Calu3 (cell line): ENCODE data around the gene GRIK2. TPM values are rescaled to one million over a fixed set of nuclear protein-coding genes. Genes with fewer than 3 reads are reported as not detected.

Source experiments
- BruUV-seq: library from RNA; stranded (reverse); fragments of 400-500 nt; replicated peaks from 2 replicates; lab custom pipeline; 2021; lab: Mats Ljungman, UMichigan
- CTCF ChIA-PET: fragments of 300-600 bp; sonication (Branson Sonifier 250); formaldehyde crosslinking; loops from one replicate; lab custom pipeline; 2022; ENCODE audit warnings: antibody characterized with exemption; lab: Charles Lee
- DNase-seq: peaks from one replicate; pipeline ENCODE4 v3.0.0; 2022
- H3K27ac Mint-ChIP-seq: one replicate; pipeline ENCODE4 v1.8.0; 2022; ENCODE audit warnings: mixed read lengths; ENCODE audit not compliant: unreplicated experiment
- H3K27me3 Mint-ChIP-seq: one replicate; pipeline ENCODE4 v1.8.0; 2022; ENCODE audit warnings: mixed read lengths; ENCODE audit not compliant: unreplicated experiment
- H3K36me3 Mint-ChIP-seq: one replicate; pipeline ENCODE4 v1.8.0; 2022; ENCODE audit warnings: mild to moderate bottlenecking, moderate library complexity, mixed read lengths; ENCODE audit not compliant: insufficient read depth, unreplicated experiment
- H3K4me1 Mint-ChIP-seq: one replicate; pipeline ENCODE4 v1.8.0; 2022; ENCODE audit warnings: mild to moderate bottlenecking, low read depth, mixed read lengths; ENCODE audit not compliant: unreplicated experiment
- H3K4me3 Mint-ChIP-seq: one replicate; pipeline ENCODE4 v1.8.0; 2022; ENCODE audit warnings: mild to moderate bottlenecking, low read depth, moderate library complexity, mixed read lengths; ENCODE audit not compliant: unreplicated experiment
- H3K9me3 Mint-ChIP-seq: one replicate; pipeline ENCODE4 v1.8.0; 2022; ENCODE audit warnings: low read depth, mixed read lengths; ENCODE audit not compliant: unreplicated experiment
- intact Hi-C: fragments of 100-400 bp; cut with micrococcal nuclease; formaldehyde crosslinking; loops from one replicate; pipeline ENCODE4 v1.10.0; 2022; ENCODE audit not compliant: unreplicated experiment
- total RNA-seq: library from RNA; stranded (reverse); gene quantifications from 2 replicates; pipeline ENCODE4 v1.2.3, GENCODE V29; 2022
- TF ChIP-seq, protein P1 (sequence below): fragments of 200-600 bp; IDR thresholded peaks from one replicate; pipeline ENCODE4 v1.8.0; 2022; ENCODE audit warnings: antibody characterized with exemption; ENCODE audit not compliant: unreplicated experiment

Gene GRIK2
- total RNA-seq, 1 experiment from 2014 or later: 3.3 TPM

DNA sequence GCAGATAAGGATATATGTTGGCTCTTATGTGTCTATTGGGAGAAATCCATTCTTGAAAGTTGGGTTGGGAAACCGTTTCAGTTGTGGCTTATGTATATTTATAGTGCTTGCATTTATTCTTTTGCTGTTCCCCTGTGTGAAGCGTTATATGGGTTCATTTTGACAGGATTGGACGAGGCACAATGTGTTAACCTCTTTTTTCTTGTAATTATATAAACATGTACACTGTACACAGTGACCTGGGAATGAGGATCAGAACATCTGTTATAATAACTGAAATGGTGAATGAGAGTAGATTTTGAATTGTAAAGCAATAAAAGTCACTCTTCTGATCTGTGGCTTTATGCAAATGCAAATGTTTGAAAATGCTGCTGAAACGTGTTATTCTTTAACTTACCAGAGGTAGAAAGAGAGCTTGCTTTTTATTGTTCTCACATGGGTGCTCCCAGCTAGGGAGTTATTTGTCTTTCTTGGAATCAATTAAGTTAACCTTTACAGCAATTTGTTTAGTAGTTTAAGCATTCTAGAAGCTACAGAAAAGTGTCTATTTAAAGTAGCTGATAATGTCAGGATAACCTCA, 213.7 kb downstream of the GRIK2 start:
- TF ChIP-seq, protein P1, sequence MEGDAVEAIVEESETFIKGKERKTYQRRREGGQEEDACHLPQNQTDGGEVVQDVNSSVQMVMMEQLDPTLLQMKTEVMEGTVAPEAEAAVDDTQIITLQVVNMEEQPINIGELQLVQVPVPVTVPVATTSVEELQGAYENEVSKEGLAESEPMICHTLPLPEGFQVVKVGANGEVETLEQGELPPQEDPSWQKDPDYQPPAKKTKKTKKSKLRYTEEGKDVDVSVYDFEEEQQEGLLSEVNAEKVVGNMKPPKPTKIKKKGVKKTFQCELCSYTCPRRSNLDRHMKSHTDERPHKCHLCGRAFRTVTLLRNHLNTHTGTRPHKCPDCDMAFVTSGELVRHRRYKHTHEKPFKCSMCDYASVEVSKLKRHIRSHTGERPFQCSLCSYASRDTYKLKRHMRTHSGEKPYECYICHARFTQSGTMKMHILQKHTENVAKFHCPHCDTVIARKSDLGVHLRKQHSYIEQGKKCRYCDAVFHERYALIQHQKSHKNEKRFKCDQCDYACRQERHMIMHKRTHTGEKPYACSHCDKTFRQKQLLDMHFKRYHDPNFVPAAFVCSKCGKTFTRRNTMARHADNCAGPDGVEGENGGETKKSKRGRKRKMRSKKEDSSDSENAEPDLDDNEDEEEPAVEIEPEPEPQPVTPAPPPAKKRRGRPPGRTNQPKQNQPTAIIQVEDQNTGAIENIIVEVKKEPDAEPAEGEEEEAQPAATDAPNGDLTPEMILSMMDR: no peak
- Mint-ChIP-seq H3K27me3 (no peaks in the 10 kb centered on the region), H3K4me3 (no peak overlapping the region), H3K4me1 (peaks cover 19% of the 10 kb centered on the region), H3K36me3 (no peaks in the 10 kb centered on the region), H3K27ac (no peak overlapping the region), H3K9me3 (no peaks in the 10 kb centered on the region)
- CTCF ChIA-PET: no interaction called here
- no peak for DNase-seq
- BruUV-seq: no TSS peak
- intact Hi-C loops: no loop called here

DNA sequence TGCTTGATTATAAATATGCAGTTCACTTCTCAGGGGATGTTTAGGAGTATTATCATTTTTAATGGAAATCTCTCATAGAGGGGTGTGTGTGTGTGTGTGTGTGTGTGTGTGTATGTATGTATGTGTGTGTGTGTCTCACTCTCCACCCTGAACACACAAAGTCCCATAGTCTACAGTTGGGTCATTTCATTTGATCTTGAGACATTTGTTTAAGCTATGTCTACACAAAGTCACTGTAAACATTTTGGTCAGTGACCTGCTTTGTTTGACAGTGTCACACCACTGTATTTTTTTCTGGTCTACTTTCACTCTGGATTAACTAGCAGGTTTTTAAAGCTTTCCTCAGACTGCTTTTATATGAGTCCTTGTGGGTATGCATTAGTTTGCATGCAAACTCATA, 215.2 kb downstream of the GRIK2 start:
- BruUV-seq: no TSS peak
- Mint-ChIP-seq H3K36me3 (no peaks in the 10 kb centered on the region), H3K9me3 (no peaks in the 10 kb centered on the region), H3K27me3 (no peaks in the 10 kb centered on the region), H3K4me1 (peaks cover 24% of the 10 kb centered on the region), H3K27ac (no peak overlapping the region), H3K4me3 (no peak overlapping the region)
- TF ChIP-seq, protein P1: no peak
- CTCF ChIA-PET: no interaction called here
- intact Hi-C loops: no loop called here
- no peak for DNase-seq

DNA sequence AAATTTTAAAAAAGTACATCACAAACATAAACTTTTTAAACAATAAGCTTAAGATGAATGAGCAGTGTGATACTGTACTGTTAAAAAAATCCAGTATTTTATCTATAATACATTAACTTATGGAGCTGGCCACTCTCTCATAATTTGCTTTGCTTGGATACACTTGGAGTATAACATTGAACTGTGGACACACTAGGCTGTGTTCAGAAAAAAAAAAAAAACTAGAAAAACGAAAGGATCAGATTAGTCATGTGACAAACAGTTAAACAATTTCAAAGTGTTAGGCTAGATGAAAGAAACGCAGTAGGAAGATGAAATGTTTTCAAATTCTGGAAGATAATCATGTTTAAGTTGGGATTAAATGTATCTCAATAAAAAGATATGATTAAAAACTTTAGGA, 220.0 kb downstream of the GRIK2 start:
- no TSS peak for BruUV-seq
- TF ChIP-seq, protein P1: no peak
- Mint-ChIP-seq H3K9me3 (no peaks in the 10 kb centered on the region), H3K4me3 (no peak overlapping the region), H3K27me3 (no peaks in the 10 kb centered on the region), H3K27ac (no peak overlapping the region), H3K36me3 (no peaks in the 10 kb centered on the region), H3K4me1 (peaks cover 25% of the 10 kb centered on the region)
- intact Hi-C loops: no loop called here
- CTCF ChIA-PET: interaction anchor here (0.5 to 0.7 kb wide), 2 partner anchors 34 to 542 kb away, joined by 5 to 6 read pairs; no protein-coding TSS in a partner anchor
- no peak for DNase-seq

DNA sequence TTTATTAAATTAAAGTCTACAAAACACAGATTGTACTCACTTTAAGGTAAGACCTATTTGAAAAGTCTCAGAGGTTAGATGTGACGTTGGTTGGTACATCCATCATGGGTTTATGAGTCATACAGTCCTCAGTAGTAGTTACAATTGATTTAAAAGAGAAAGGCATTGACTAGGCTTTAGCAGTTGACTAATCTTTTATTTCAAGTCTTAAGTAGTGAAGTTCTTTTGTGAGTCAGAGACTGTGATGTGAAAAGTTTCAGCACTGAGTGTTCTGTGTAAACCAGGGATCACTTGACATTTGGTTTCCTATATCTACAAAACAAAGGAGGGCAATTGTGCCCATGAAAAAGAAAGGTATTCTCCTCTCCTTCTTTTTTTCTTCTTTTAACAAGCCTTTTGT, 221.3 kb downstream of the GRIK2 start:
- H3K27ac Mint-ChIP-seq: peak overlapping the region; percentile 77
- no TSS peak for BruUV-seq
- CTCF ChIA-PET: no interaction called here
- H3K27me3 Mint-ChIP-seq: no peaks in the 10 kb centered on the region
- TF ChIP-seq, protein P1: no peak
- DNase-seq: no peak
- intact Hi-C loops: no loop called here
- H3K9me3 Mint-ChIP-seq: no peaks in the 10 kb centered on the region
- H3K4me3 Mint-ChIP-seq: no peak overlapping the region
- H3K4me1 Mint-ChIP-seq: peaks cover 25% of the 10 kb centered on the region
- H3K36me3 Mint-ChIP-seq: no peaks in the 10 kb centered on the region
